Measurements from ENCODE around the gene CDK16. TPM values are rescaled to one million over a fixed set of nuclear protein-coding genes. Genes with fewer than 3 reads are reported as not detected.
"Not testable (repeated sequence)": the region's sequence is repeated elsewhere in the genome, so short reads cannot be mapped to it uniquely, and the experiment has no call there.

Gene CDK16
- total RNA-seq, 2 experiments from 2014 or later: 85.3 to 88.3 TPM

DNA sequence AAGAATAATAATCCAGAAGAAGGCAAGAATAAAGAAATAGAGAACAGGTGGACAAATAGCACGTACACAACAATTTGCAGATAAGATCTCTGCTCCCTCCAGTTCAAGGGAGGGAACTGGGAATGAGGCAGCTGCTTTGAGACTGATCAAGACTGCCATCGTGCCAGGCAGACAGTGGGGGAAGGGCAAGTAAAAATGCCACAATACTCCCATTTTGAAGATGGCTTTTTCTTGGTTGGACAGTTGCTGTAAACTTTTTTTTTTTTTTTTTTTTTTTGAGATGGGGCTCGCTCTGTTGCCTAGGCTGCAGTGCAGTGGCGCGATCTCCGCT, 31.5 kb downstream of the CDK16 start:
- CTCF ChIA-PET: no interaction called here
- no peak overlapping the region for H3K4me3 Mint-ChIP-seq
- peak overlapping the region; percentile 63 for H3K27ac Mint-ChIP-seq
- intact Hi-C loops (cut with micrococcal nuclease): no loop called here
- no peak for DNase-seq
- H3K4me1 Mint-ChIP-seq (ENCODE audit: low read depth): peaks cover 8% of the 10 kb centered on the region
- peaks cover 2% of the 10 kb centered on the region for H3K9me3 Mint-ChIP-seq
- H3K27me3 Mint-ChIP-seq (ENCODE audit: low read depth): no peaks in the 10 kb centered on the region
- no peaks in the 10 kb centered on the region for H3K36me3 Mint-ChIP-seq (ENCODE audit: low read depth)

DNA sequence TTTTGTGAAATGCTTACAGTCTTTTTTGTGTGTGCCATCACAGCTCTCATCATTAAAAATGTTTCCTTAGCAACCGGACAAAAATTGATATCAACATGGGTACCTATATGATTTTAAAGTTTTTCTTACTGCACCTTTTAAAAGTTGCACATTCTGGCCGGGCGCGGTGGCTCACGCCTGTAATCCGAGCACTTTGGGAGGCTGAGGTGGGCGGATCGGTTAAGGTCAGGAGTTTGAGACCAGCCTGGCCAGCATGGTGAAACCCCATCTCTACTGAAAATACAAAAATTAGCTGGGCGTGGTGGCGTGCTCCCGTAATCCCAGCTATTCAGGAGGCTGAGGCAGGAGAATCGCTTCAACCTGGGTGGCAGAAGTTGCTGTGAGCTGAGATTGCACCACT, 39.1 kb downstream of the CDK16 start:
- H3K4me1 Mint-ChIP-seq (ENCODE audit: low read depth); H3K36me3 Mint-ChIP-seq (ENCODE audit: low read depth); CTCF ChIA-PET; H3K27me3 Mint-ChIP-seq (ENCODE audit: low read depth); H3K27ac Mint-ChIP-seq; DNase-seq; H3K9me3 Mint-ChIP-seq; intact Hi-C loops (cut with micrococcal nuclease); H3K4me3 Mint-ChIP-seq: not testable (repeated sequence)

DNA sequence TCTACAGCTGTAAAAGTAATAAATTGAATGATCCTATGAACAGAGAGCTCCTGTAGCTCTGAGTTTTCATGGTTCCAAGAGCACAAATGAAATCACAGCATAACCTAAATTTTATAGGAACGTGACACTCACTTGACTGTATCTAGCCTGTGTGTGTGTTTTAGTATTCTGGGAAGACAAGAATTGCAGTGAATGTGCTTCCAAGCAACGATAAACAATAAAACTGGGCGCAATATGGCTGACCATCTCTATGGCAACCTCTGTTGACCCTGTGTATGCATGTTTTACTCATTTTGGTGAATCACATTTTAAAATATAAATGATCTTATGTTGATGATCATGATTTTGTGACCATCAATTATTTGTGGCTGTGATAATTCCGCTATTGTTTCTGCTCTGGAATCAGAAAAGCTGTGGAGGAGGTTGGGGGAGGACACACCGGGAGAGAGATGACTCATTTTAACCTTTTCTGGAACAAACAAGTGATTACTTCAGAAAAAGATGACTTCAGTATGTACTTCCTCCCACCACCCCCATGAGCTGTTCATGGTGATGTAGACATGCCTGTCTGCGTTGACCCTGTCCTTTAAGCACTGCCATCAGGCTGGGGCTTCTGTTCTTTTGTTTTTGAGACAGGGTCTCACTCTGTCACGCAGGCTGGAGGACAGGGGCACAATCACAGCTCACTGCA, 46.1 kb downstream of the CDK16 start:
- no peaks in the 10 kb centered on the region for H3K9me3 Mint-ChIP-seq
- no peaks in the 10 kb centered on the region for H3K36me3 Mint-ChIP-seq (ENCODE audit: low read depth)
- DNase-seq: peak; percentile 11
- H3K27me3 Mint-ChIP-seq (ENCODE audit: low read depth): no peaks in the 10 kb centered on the region
- intact Hi-C loops (cut with micrococcal nuclease): loop anchor here (5.0 kb wide), 1 partner anchor 63 kb away; no protein-coding TSS in a partner anchor
- peaks cover 5% of the 10 kb centered on the region for H3K4me1 Mint-ChIP-seq (ENCODE audit: low read depth)
- no peak overlapping the region for H3K27ac Mint-ChIP-seq
- H3K4me3 Mint-ChIP-seq: no peak overlapping the region
- CTCF ChIA-PET: no interaction called here

DNA sequence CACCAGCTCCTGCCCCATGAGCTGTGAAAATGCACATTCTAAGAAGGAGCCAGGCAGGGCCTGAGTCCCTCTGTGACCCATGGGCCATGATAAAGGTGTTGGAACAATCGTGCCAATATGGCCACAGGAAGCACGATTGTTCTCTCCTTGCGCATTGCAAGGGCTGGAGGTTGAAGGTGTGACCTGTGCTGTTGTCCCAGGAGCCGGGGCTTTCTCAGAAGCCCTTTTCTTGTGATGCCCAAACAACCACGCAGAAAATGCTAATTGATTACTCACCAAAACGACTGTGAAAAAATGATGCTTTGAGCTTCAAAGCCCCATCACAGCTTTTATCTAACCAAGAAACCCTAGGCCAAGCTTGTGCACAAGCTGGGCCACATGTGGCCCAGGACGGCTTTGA, 48.2 kb downstream of the CDK16 start:
- Mint-ChIP-seq H3K9me3 (no peaks in the 10 kb centered on the region), H3K4me1 (ENCODE audit: low read depth) (peaks cover 5% of the 10 kb centered on the region), H3K4me3 (no peak overlapping the region), H3K27ac (no peak overlapping the region), H3K27me3 (ENCODE audit: low read depth) (no peaks in the 10 kb centered on the region), H3K36me3 (ENCODE audit: low read depth) (no peaks in the 10 kb centered on the region)
- no peak for DNase-seq
- intact Hi-C loops (cut with micrococcal nuclease): loop anchor here (5.0 kb wide), 1 partner anchor 61 kb away; no protein-coding TSS in a partner anchor
- CTCF ChIA-PET: no interaction called here

DNA sequence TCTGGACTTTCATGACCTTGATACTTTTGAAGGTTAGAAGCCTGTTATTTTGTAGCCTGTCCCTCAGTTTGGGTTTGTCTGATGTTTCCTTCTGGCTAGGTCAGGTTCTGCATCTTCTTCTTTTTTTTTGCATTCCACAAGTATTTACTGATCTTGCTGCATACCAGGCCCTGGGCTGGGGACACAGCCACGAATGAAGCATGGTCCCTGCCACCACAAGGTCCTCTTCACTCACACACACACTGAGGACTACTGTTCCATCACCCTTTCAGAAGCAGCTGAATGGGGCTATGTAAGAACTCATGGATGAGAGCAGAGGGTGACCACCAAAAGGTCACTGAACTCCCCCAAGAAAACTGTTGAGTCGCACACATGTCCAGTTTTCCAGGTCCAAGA, 53.5 kb downstream of the CDK16 start:
- no peak overlapping the region for H3K4me3 Mint-ChIP-seq
- no peak for DNase-seq
- H3K9me3 Mint-ChIP-seq: no peaks in the 10 kb centered on the region
- no peak overlapping the region for H3K27ac Mint-ChIP-seq
- intact Hi-C loops (cut with micrococcal nuclease): no loop called here
- CTCF ChIA-PET: no interaction called here
- no peaks in the 10 kb centered on the region for H3K36me3 Mint-ChIP-seq (ENCODE audit: low read depth)
- no peaks in the 10 kb centered on the region for H3K27me3 Mint-ChIP-seq (ENCODE audit: low read depth)
- H3K4me1 Mint-ChIP-seq (ENCODE audit: low read depth): no peaks in the 10 kb centered on the region

DNA sequence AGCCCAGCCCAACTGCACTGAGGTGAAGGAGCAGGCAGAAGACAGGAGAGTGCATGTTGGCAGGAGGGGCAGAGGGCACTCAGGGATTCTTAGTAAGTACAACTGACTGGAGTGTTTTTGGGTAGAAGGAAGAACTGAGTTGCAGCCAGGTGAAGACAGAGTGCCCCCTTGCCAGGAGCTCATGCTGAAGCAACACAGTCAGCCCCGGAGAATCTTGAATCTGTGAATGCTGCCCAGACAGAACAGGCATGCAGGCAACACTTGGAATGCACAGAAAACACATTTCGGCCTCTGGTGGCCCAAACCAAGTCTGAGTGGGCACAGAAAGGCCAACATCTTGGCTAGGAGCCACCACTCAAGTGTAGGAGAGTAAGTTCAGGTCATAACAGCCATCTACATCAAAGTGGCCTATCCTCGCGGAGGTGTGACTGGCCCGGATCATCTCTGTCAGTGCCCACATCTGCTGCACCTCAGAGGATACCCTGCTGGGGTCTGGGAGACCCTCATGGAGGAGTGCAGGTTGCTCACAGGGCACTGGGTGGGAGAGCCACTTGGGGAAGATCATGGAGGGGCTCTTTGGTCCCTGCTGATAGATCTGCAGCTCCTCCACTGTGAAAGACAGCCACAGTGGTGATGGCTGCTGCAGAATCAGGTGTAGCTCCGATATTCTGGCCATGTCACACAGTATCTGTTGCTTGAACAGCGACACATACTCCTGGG, 54.7 kb downstream of the CDK16 start:
- Mint-ChIP-seq H3K9me3 (no peaks in the 10 kb centered on the region), H3K36me3 (ENCODE audit: low read depth) (no peaks in the 10 kb centered on the region), H3K27me3 (ENCODE audit: low read depth) (no peaks in the 10 kb centered on the region), H3K27ac (no peak overlapping the region), H3K4me3 (no peak overlapping the region), H3K4me1 (ENCODE audit: low read depth) (no peaks in the 10 kb centered on the region)
- no peak for DNase-seq
- CTCF ChIA-PET: no interaction called here
- intact Hi-C loops (cut with micrococcal nuclease): no loop called here

DNA sequence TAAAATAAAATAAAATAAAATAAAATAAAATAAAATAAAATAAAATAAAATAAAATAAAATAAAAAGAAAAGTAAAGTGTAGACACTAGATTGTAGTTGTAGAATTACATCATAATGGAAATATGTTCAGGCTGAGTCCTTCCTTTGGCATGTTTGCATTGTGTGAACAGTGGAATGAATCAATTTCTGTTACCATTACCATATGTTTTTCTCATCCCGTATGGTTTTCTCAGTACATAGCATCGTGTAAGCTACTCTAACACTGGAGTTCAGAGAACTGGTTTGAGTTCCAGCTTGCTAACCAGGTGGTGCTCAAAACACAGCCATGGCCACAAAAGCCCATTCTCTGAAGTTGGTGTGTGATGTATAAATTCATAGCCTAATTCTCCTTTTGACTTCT, 60.2 kb downstream of the CDK16 start:
- Mint-ChIP-seq H3K4me3 (no peak overlapping the region), H3K27me3 (ENCODE audit: low read depth) (no peaks in the 10 kb centered on the region), H3K9me3 (no peaks in the 10 kb centered on the region), H3K36me3 (ENCODE audit: low read depth) (no peaks in the 10 kb centered on the region), H3K27ac (no peak overlapping the region), H3K4me1 (ENCODE audit: low read depth) (no peaks in the 10 kb centered on the region)
- CTCF ChIA-PET: no interaction called here
- intact Hi-C loops (cut with micrococcal nuclease): no loop called here
- DNase-seq: no peak

Other genes with a start within 250 kb of the CDK16 start
- gene RGN, start 140.2 kb upstream of the CDK16 start, total RNA-seq: not detected
- 10 to 100 TPM; 85.8 to 87.2 TPM for gene NDUFB11, start 74.0 kb upstream of the CDK16 start, total RNA-seq
- gene RBM10, start 73.5 kb upstream of the CDK16 start, total RNA-seq: 10 to 100 TPM; 65.4 to 65.5 TPM
- gene UBA1, start 24.9 kb upstream of the CDK16 start, total RNA-seq: 100 to 1,000 TPM; 246 to 251 TPM
- gene USP11, start 14.3 kb downstream of the CDK16 start, total RNA-seq: 10 to 100 TPM; 12.2 to 12.4 TPM
- gene ZNF157, start 151.9 kb downstream of the CDK16 start, total RNA-seq: 1 to 10 TPM in 1 of 2 experiments, under 1 TPM in 1; 0.69 to 1.0 TPM